GM12878 (cell line): Measurements from ENCODE around the gene DIDO1. TPM values are rescaled to one million over a fixed set of nuclear protein-coding genes. Genes with fewer than 3 reads are reported as not detected.
A peak's percentile ranks its signal among the peaks of the same experiment; 100 is the strongest.

Source experiments
- ATAC-seq: fragments of 200-7000 bp; cut with Tn5 transposase; 3 replicates; pipeline ENCODE4 v1.9.1; 2020; ENCODE audit warnings: mild to moderate bottlenecking, moderate library complexity
- BruUV-seq: library from RNA; stranded (reverse); fragments of 400-500 nt; replicated peaks from 2 replicates; lab custom pipeline; 2021; lab: Mats Ljungman, UMichigan
- CTCF ChIA-PET: fragments of 300-600 bp; sonication (Branson Sonifier 250); formaldehyde crosslinking; extraction: SDS; loops from one replicate; lab custom pipeline; 2021; ENCODE audit warnings: inconsistent platforms; lab: Yijun Ruan, JAX
- POLR2A ChIA-PET: fragments of 350-600 bp; formaldehyde crosslinking; extraction: SDS; loops from one replicate; lab custom pipeline; 2021; ENCODE audit warnings: inconsistent platforms; lab: Charles Lee
- RAD21 ChIA-PET: fragments of 300-600 bp; sonication (Branson Sonifier 250); formaldehyde crosslinking; loops from one replicate; lab custom pipeline; 2023; ENCODE audit warnings: antibody characterized with exemption; ENCODE audit not compliant: unreplicated experiment; lab: Charles Lee
- SMC1A ChIA-PET: fragments of 300-600 bp; sonication (Branson Sonifier 250); formaldehyde crosslinking; loops from one replicate; lab custom pipeline; 2023; ENCODE audit not compliant: unreplicated experiment, uncharacterized antibody; lab: Charles Lee
- DNase-seq: peaks from one replicate; pipeline ENCODE4 v3.0.0-alpha.2; 2011; ENCODE audit warnings: low read depth, low spot score
- FAIRE-seq: peaks from 3 replicates; lab custom pipeline; 2011; peaks lifted over from hg19 to GRCh38; lab: Jason Lieb, UNC
- H2AFZ ChIP-seq: 2 replicates; pipeline ENCODE4 v1.6.0; 2011; ENCODE audit warnings: low read depth, low read length, control low read depth; ENCODE audit not compliant: control insufficient read depth
- H3K27ac ChIP-seq: 2 replicates; pipeline ENCODE4 v1.5.1; 2011; ENCODE audit warnings: control low read depth; ENCODE audit not compliant: control insufficient read depth, insufficient read depth
- H3K27me3 ChIP-seq, 2 experiments: replicated peaks in 1 of 2; 2 replicates each; pipeline versions ENCODE4 v1.6.0 to v1.6.1; 2011; ENCODE audit warnings: low read length in 1 of 2; ENCODE audit not compliant: control insufficient read depth in 2 of 2, insufficient read depth in 2 of 2
- H3K36me3 ChIP-seq, 2 experiments: 2 replicates each; pipeline ENCODE4 v1.5.1; 2011; ENCODE audit warnings: low read length in 1 of 2; ENCODE audit not compliant: control insufficient read depth in 2 of 2, insufficient read depth in 2 of 2
- H3K4me1 ChIP-seq: 2 replicates; pipeline ENCODE4 v1.6.1; 2011; ENCODE audit warnings: mild to moderate bottlenecking, low read length, moderate library complexity, mixed read lengths; ENCODE audit not compliant: control insufficient read depth, insufficient read depth
- H3K4me2 ChIP-seq: 2 replicates; pipeline ENCODE4 v1.6.0; 2011; ENCODE audit warnings: control low read depth; ENCODE audit not compliant: control insufficient read depth, insufficient read depth
- H3K4me3 ChIP-seq: fragments of 200-600 bp; sonication (generic); 2 replicates; pipeline ENCODE4 v1.5.1; 2016
- H3K79me2 ChIP-seq: 2 replicates; pipeline ENCODE4 v1.6.0; 2011; ENCODE audit warnings: low read length; ENCODE audit not compliant: control insufficient read depth, insufficient read depth
- H3K9ac ChIP-seq: 2 replicates; pipeline ENCODE4 v1.8.0; 2011; ENCODE audit warnings: low read length, control low read depth, mixed read lengths; ENCODE audit not compliant: control insufficient read depth, insufficient read depth
- H3K9me3 ChIP-seq: replicated peaks from 3 replicates; pipeline ENCODE4 v1.5.1; 2011; ENCODE audit warnings: mild to moderate bottlenecking, low read length; ENCODE audit not compliant: control insufficient read depth, insufficient read depth
- H4K20me1 ChIP-seq: 2 replicates; pipeline ENCODE4 v1.6.0; 2011; ENCODE audit not compliant: control insufficient read depth, insufficient read depth
- E4F1 ChIP-seq: fragments of 450-650 bp; IDR thresholded peaks from 2 replicates; pipeline ENCODE4 v1.6.1; 2018; ENCODE audit warnings: borderline replicate concordance, mild to moderate bottlenecking; ENCODE audit not compliant: partially characterized antibody
- KLF5 ChIP-seq: fragments of 450-650 bp; IDR thresholded peaks from 2 replicates; pipeline ENCODE4 v1.6.1; 2014; ENCODE audit warnings: mild to moderate bottlenecking; ENCODE audit not compliant: partially characterized antibody
- NFXL1 ChIP-seq: fragments of 450-650 bp; IDR thresholded peaks from 2 replicates; pipeline ENCODE4 v1.6.1; 2017; ENCODE audit warnings: antibody characterized with exemption, mild to moderate bottlenecking, borderline replicate concordance
- POLR2A ChIP-seq: IDR thresholded peaks from 2 replicates; pipeline ENCODE4 v1.6.1; 2011; ENCODE audit warnings: low read depth, mild to moderate bottlenecking, low read length
- RAD51 ChIP-seq: fragments of 450-650 bp; IDR thresholded peaks from 2 replicates; pipeline ENCODE4 v1.6.1; 2016; ENCODE audit warnings: moderate library complexity, mild to moderate bottlenecking, inconsistent platforms
- SRF ChIP-seq, 2 experiments: IDR thresholded peaks; 2 replicates each; pipeline ENCODE4 v1.6.1; 2011; ENCODE audit warnings: low read depth in 2 of 2, low read length in 2 of 2, mild to moderate bottlenecking in 1 of 2, moderate library complexity in 1 of 2
- ZNF207 ChIP-seq: fragments of 450-650 bp; IDR thresholded peaks from 2 replicates; pipeline ENCODE4 v1.6.1; 2014; ENCODE audit warnings: antibody characterized with exemption, mild to moderate bottlenecking, borderline replicate concordance
- WGBS: methylation state at CpG from one replicate; pipeline ENCODE4 v1.1.6; 2016; ENCODE audit warnings: low lambda C conversion rate; ENCODE audit not compliant: insufficient replicate concordance, insufficient coverage; ENCODE audit errors: missing lambda C conversion rate; 5-methylcytosine and 5-hydroxymethylcytosine counted together
- in situ Hi-C: fragments of 300-500 bp; cut with MboI; formaldehyde crosslinking; loops from 9 replicates; pipeline ENCODE4 v1.14.3; 2018; ENCODE audit warnings: mixed read lengths
- intact Hi-C: fragments of 100-400 bp; cut with micrococcal nuclease; formaldehyde crosslinking; loops from one replicate; pipeline ENCODE4 v1.14.2; 2022; ENCODE audit not compliant: unreplicated experiment
- polyA plus RNA-seq, 11 experiments: library from polyadenylated mRNA; depleted of rRNA in 4 of 11; unstranded in 6 of 11; stranded (reverse) in 5 of 11; fragments of >200 nt; fragmentation: Nextera tagmentation in 4 of 11; fragmentation: Illumina TruSeq in 1 of 11; extraction: Ambion mirVana in 4 of 11; extraction: Trizol in 1 of 11; gene quantifications; 1 replicate in 1 of 11; 2 replicates in 10 of 11; pipeline versions ENCODE4 v1.2.1 to v1.2.3, GENCODE V29; 2011 to 2016; ENCODE audit warnings: inconsistent platforms in 2 of 11, missing spikeins in 2 of 11, low read depth in 1 of 11
- total RNA-seq, 4 experiments: library from RNA; depleted of rRNA in 3 of 4; stranded (reverse); fragments of >200 nt in 3 of 4; fragmentation: Illumina TruSeq in 1 of 4; extraction: Trizol in 1 of 4; gene quantifications; 2 replicates each; pipeline versions ENCODE4 v1.2.1 to v1.2.3, GENCODE V29; 2013 to 2021
- TF ChIP-seq, protein P1 (sequence below): IDR thresholded peaks from 2 replicates; pipeline ENCODE4 v1.6.1; 2012; ENCODE audit warnings: low read length, inconsistent platforms
- TF ChIP-seq, protein P2 (sequence below): fragments of 450-650 bp; IDR thresholded peaks from 2 replicates; pipeline ENCODE4 v1.6.1; 2017; ENCODE audit warnings: mild to moderate bottlenecking, low read depth, inconsistent platforms; ENCODE audit not compliant: poor library complexity, severe bottlenecking

The DIDO1 gene
- total and polyA plus RNA-seq, 10 of the 15 experiments (the other 5 are each of a cell fraction or from before 2014, with no cell fraction given) = 5.5 to 56.4 (median 38.4) TPM

GRCh38 chr20:62897666-62898065 is 28.6 kb downstream of the DIDO1 start:
- ChIA-PET CTCF (interaction anchor here (1.1 to 8.2 kb wide), 6 partner anchors 11 to 111 kb away, joined by 3 to 92 read pairs (median 4); partner anchors contain the start of gene DIDO1), POLR2A (no interaction called here), SMC1A (interaction anchor here (1.1 to 3.0 kb wide), 3 partner anchors 20 to 75 kb away, joined by 3 to 21 read pairs (median 9); no protein-coding TSS in a partner anchor), RAD21 (no interaction called here)
- H3K4me1 ChIP-seq = peaks cover 25% of the 10 kb centered on the region
- no peak overlapping the region for H3K4me2 ChIP-seq
- ATAC-seq = no peak
- H3K9me3 ChIP-seq = no peaks in the 10 kb centered on the region
- H3K27ac ChIP-seq = no peak overlapping the region
- H2AFZ ChIP-seq = no peak overlapping the region
- peaks cover 7 to 28% of the 10 kb centered on the region in 2 experiments; a peak in 3 of 4 replicates for H3K36me3 ChIP-seq
- BruUV-seq = no TSS peak
- no peak for DNase-seq
- peaks cover 3% of the 10 kb centered on the region; the same call in 1 of the 2 replicates for H4K20me1 ChIP-seq
- peaks cover 2% of the 10 kb centered on the region; the same call in 1 of the 2 replicates for H3K79me2 ChIP-seq
- TF ChIP-seq KLF5 (no peak), POLR2A (0 out of 2 replicates have a peak, but pooled peaks have one; percentile 27)
- in situ Hi-C loops (no loop called here), intact Hi-C loops (no loop called here)
- WGBS = 92% methylated on average over 11 of the region's 11 CpGs
- no peak overlapping the region for H3K4me3 ChIP-seq
- FAIRE-seq = no peak
- H3K9ac ChIP-seq = no peak overlapping the region
- no peaks in the 10 kb centered on the region for H3K27me3 ChIP-seq

DNA sequence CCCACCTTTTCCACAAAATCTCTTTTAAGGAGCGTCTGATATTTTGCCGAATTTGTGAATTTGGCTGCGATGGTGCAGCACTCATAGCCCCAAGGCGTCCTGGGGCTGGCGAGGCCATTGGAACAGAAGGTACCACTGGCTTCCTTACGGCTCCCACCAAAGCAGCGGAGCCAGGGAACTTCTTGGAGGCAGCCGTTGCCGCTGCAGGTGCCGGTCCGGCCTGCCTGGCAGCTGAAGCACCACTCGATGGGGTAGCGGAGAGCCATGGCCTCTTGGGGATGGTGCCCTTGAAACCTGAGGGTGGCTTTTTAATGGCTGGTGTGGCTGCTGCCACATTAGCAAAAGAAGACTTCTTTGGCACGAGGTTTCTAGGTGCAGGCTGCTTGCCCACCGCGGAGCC is 29.8 kb downstream of the DIDO1 start:
- POLR2A ChIA-PET = no interaction called here
- intact Hi-C loops = no loop called here
- no TSS peak for BruUV-seq
- ATAC-seq = no peak
- WGBS = 100% methylated on average over 16 of the region's 16 CpGs
- H4K20me1 ChIP-seq = peaks cover 3% of the 10 kb centered on the region; the same call in 1 of the 2 replicates
- CTCF ChIA-PET = interaction anchor here (8.2 kb wide), 1 partner anchor 21 kb away, joined by 92 read pairs; no protein-coding TSS in a partner anchor
- TF ChIP-seq NFXL1 (no peak), SRF (IDR thresholded peaks at IDR 0.05; ENCODE audit: low read depth in 2 of 2, low read length in 2 of 2) (no peak), E4F1 (no peak), RAD51 (no peak), ZNF207 (no peak)
- TF ChIP-seq, protein P1, sequence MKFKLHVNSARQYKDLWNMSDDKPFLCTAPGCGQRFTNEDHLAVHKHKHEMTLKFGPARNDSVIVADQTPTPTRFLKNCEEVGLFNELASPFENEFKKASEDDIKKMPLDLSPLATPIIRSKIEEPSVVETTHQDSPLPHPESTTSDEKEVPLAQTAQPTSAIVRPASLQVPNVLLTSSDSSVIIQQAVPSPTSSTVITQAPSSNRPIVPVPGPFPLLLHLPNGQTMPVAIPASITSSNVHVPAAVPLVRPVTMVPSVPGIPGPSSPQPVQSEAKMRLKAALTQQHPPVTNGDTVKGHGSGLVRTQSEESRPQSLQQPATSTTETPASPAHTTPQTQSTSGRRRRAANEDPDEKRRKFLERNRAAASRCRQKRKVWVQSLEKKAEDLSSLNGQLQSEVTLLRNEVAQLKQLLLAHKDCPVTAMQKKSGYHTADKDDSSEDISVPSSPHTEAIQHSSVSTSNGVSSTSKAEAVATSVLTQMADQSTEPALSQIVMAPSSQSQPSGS = no peak
- TF ChIP-seq, protein P2, sequence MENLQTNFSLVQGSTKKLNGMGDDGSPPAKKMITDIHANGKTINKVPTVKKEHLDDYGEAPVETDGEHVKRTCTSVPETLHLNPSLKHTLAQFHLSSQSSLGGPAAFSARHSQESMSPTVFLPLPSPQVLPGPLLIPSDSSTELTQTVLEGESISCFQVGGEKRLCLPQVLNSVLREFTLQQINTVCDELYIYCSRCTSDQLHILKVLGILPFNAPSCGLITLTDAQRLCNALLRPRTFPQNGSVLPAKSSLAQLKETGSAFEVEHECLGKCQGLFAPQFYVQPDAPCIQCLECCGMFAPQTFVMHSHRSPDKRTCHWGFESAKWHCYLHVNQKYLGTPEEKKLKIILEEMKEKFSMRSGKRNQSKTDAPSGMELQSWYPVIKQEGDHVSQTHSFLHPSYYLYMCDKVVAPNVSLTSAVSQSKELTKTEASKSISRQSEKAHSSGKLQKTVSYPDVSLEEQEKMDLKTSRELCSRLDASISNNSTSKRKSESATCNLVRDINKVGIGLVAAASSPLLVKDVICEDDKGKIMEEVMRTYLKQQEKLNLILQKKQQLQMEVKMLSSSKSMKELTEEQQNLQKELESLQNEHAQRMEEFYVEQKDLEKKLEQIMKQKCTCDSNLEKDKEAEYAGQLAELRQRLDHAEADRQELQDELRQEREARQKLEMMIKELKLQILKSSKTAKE = no peak
- H3K27ac ChIP-seq = no peak overlapping the region
- no peak for FAIRE-seq
- no peak overlapping the region for H2AFZ ChIP-seq
- no peaks in the 10 kb centered on the region for H3K9me3 ChIP-seq
- H3K79me2 ChIP-seq = peaks cover 2% of the 10 kb centered on the region; the same call in 1 of the 2 replicates
- in situ Hi-C loops = no loop called here
- H3K36me3 ChIP-seq = peaks cover 8 to 22% of the 10 kb centered on the region in 2 experiments
- SMC1A ChIA-PET = no interaction called here
- RAD21 ChIA-PET = no interaction called here
- H3K4me1 ChIP-seq = peaks cover 25% of the 10 kb centered on the region
- no peaks in the 10 kb centered on the region for H3K27me3 ChIP-seq
- no peak overlapping the region for H3K9ac ChIP-seq
- no peak for DNase-seq
- H3K4me3 ChIP-seq = no peak overlapping the region
- no peak overlapping the region for H3K4me2 ChIP-seq
